ENCODE measurements around the gene TOX2.

The TOX2 gene

GRCh38 chr20:43959079-43959919 is 44.6 kb downstream of the TOX2 start:
- DNase-seq (ENCODE audit: low read depth) = no peak

- DNase-seq (ENCODE audit: low read depth) = no peak
Observed at GRCh38 chr20:43959920-43960227, 45.2 kb downstream of the TOX2 start.

- no peak for DNase-seq (ENCODE audit: low read depth)
Observed at GRCh38 chr20:43960231-43960630, 45.6 kb downstream of the TOX2 start.

- DNase-seq (ENCODE audit: low read depth) = no peak
Observed at GRCh38 chr20:43961116-43961515, 46.5 kb downstream of the TOX2 start.

- no peak for DNase-seq (ENCODE audit: low read depth)
Observed at GRCh38 chr20:43961541-43962471, 47.2 kb downstream of the TOX2 start.

GRCh38 chr20:43962530-43962929 is 47.9 kb downstream of the TOX2 start:
- DNase-seq (ENCODE audit: low read depth) = no peak

GRCh38 chr20:43963233-43963632 is 48.6 kb downstream of the TOX2 start:
- no peak for DNase-seq (ENCODE audit: low read depth)

- no peak for DNase-seq (ENCODE audit: low read depth)
Observed at GRCh38 chr20:43963872-43964791, 49.5 kb downstream of the TOX2 start.

- DNase-seq (ENCODE audit: low read depth) = no peak
Observed at GRCh38 chr20:43968341-43969000, 53.8 kb downstream of the TOX2 start.

GRCh38 chr20:43969028-43969447 is 54.4 kb downstream of the TOX2 start:
- no peak for DNase-seq (ENCODE audit: low read depth)

GRCh38 chr20:43969501-43970182 is 55.0 kb downstream of the TOX2 start:
- DNase-seq (ENCODE audit: low read depth) = no peak

- DNase-seq (ENCODE audit: low read depth) = no peak
Observed at GRCh38 chr20:43971267-43971666, 56.6 kb downstream of the TOX2 start.

GRCh38 chr20:43972051-43972450 is 57.4 kb downstream of the TOX2 start:
- DNase-seq (ENCODE audit: low read depth) = no peak

- no peak for DNase-seq (ENCODE audit: low read depth)
Observed at GRCh38 chr20:43972692-43973091, 58.0 kb downstream of the TOX2 start.

GRCh38 chr20:43973231-43973630 is 58.6 kb downstream of the TOX2 start:
- DNase-seq (ENCODE audit: low read depth) = no peak

GRCh38 chr20:43973671-43974450 is 59.2 kb downstream of the TOX2 start:
- no peak for DNase-seq (ENCODE audit: low read depth)

GRCh38 chr20:43974695-43975094 is 60.0 kb downstream of the TOX2 start:
- DNase-seq (ENCODE audit: low read depth) = no peak

- no peak for DNase-seq (ENCODE audit: low read depth)
Observed at GRCh38 chr20:43975096-43975768, 60.6 kb downstream of the TOX2 start.

- no peak for DNase-seq (ENCODE audit: low read depth)
Observed at GRCh38 chr20:43976547-43976946, 61.9 kb downstream of the TOX2 start.

- DNase-seq (ENCODE audit: low read depth) = no peak
Observed at GRCh38 chr20:43977252-43977651, 62.6 kb downstream of the TOX2 start.
